ENCODE measurements around the gene MAPKAPK5.

Gene MAPKAPK5

DNA sequence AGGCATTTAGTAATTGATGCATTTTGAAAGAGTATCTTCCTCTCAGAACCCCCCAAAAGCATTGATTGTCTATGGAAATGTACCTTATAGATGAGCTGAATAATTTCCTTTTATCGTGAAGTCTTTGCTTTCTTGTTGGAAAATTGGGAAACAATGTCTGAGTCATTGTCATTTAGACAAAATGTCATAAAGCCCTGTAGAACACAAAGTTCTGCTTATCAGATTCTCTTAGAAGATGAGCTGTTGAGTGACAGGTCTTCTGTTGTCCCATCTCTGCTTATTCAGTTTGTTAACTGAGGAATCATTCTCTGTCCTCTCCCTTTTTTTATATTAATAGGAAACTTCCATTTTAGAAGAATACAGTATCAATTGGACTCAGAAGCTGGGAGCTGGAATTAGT lies 22.9 kb downstream of the MAPKAPK5 start:
- TF ChIP-seq GATA3 (IDR thresholded peaks at IDR 0.05; ENCODE audit: low read depth, low read length), result no peak
- no peak for TF ChIP-seq GATA2 (IDR thresholded peaks at IDR 0.05; ENCODE audit: low read depth, low read length)

DNA sequence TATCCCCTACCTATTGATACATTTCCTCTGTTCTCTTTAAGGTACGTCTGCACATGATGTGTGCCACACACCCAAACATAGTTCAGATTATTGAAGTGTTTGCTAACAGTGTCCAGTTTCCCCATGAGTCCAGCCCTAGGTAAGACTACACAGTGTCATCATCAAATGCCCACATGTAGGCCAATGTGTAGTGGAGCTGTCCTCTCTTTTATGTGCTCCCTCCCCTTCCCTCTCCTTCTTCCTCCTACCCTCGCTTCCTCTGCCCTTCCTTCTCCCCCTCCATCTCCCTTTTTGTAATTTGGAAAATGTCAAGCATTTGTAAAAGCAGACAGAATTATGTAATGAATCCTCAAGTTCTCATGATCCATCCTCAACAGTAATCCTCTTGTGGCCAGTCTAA lies 25.5 kb downstream of the MAPKAPK5 start:
- TF ChIP-seq GATA2 (IDR thresholded peaks at IDR 0.05; ENCODE audit: low read depth, low read length), result no peak
- no peak for TF ChIP-seq GATA3 (IDR thresholded peaks at IDR 0.05; ENCODE audit: low read depth, low read length)

DNA sequence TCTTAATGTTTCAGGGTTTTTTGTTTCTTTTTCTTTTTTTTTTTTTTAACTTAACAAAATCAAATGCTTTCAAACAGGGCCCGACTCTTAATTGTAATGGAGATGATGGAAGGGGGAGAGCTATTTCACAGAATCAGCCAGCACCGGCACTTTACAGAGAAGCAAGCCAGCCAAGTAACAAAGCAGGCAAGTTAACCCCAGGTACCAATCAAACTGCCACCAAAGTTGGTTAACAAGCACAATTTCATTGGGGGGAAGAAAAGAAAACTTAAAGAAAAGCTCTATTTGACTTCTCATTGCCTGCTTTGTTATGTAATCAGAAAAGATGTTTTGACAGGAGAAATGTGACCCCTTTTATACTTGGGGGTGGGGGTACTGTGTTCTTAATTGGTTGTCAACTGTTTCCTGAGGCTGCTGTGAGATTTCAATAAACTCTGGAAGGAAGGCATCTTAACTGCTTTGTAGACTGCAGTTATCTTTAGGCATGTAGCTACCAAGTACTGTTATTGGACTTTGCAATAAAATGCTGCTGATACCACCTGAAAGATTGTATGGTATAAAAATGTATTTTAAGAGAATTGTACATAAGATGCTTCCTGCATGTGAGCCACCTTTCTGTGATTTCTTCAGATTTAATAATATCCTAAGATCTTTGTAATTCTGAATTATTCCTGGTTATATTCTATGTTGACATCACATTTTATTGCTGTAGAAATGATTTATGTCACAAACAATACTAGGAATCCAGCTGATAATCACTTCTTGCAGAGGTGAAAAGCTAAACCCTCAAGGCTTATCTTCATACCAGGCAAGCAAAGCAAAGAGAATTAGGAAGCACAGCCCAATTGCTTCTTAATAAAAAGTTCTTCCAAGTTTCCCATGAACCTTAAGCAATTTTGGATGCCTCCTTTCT lies 26.9 kb downstream of the MAPKAPK5 start:
- no peak for TF ChIP-seq GATA2 (IDR thresholded peaks at IDR 0.05; ENCODE audit: low read depth, low read length)
- no peak for TF ChIP-seq GATA3 (IDR thresholded peaks at IDR 0.05; ENCODE audit: low read depth, low read length)

DNA sequence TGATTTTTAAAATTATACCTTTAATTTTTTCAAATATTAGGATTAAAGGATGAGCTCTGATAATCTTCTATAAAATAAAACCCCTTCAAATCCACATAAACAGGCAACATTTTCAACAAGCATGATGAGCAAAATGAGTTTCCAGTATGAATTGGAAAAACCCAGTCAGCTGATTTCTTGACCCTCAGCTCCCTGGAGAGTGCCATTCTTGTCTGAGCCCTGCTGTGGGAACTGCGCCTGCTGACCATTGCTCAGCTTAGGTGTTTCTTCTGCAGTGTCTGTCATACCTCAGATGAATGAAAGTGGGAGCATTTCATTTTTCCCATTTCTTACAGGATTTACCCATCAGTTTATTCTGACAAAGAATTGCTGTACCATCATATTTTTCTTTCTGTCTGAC lies 27.6 kb downstream of the MAPKAPK5 start:
- no peak for TF ChIP-seq GATA3 (IDR thresholded peaks at IDR 0.05; ENCODE audit: low read depth, low read length)
- TF ChIP-seq GATA2 (IDR thresholded peaks at IDR 0.05; ENCODE audit: low read depth, low read length), result no peak

DNA sequence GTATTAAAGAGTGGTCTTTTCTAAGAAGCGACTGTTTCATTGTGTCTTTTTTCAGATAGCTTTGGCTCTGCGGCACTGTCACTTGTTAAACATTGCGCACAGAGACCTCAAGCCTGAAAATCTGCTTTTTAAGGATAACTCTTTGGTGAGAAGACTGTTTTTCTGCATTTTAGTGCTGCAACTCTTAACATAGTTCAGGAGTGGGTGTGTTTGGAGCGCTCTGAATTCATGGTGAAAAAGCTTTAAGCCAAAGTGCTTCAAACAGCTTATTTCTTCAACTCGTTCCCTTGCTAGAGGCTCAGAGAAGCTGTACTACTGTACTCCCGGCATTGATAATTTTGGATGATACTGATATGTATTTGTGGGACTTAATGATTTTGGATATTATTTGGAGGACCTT lies 28.2 kb downstream of the MAPKAPK5 start:
- TF ChIP-seq GATA2 (IDR thresholded peaks at IDR 0.05; ENCODE audit: low read depth, low read length) (no peak), GATA3 (IDR thresholded peaks at IDR 0.05; ENCODE audit: low read depth, low read length) (no peak)

DNA sequence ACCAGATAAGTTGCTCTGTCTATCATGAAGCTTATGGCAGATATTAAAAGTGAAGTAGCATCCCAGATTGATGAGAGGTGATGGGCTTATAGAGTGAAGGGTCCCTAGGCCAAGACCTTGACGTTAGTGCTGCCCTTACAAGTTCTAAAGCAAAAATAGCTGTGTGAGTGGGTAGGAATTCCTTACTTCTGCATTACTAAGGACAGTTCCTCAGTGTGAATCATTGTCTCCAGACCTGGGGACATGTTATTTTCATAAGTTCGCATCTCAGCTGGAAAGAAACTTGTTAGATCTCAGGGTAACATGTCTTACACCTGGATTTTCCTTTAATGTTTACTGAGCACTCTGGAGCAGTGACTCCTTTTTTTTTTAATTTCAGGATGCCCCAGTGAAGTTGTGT lies 28.7 kb downstream of the MAPKAPK5 start:
- TF ChIP-seq GATA3 (IDR thresholded peaks at IDR 0.05; ENCODE audit: low read depth, low read length) (no peak), GATA2 (IDR thresholded peaks at IDR 0.05; ENCODE audit: low read depth, low read length) (no peak)

DNA sequence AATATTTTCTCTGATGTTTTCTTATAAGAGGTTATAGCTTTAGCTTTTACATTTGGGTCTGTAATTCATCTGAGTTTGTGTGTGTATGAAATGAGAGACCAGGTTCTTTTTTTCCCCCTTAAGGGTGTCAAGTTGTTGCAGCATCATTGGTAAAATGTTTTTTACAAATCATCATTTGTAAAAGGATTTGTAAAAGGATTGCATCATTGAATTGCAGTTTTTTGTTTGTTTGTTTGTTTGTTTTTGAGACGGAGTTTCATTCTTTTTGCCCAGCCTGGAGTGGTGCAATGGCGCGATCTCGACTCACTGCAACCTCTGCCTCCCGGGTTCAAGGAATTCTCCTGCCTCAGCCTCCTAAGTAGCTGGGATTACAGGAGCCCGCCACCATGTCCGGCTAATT lies 31.1 kb downstream of the MAPKAPK5 start:
- TF ChIP-seq GATA3 (IDR thresholded peaks at IDR 0.05; ENCODE audit: low read depth, low read length), result no peak
- TF ChIP-seq GATA2 (IDR thresholded peaks at IDR 0.05; ENCODE audit: low read depth, low read length), result no peak

DNA sequence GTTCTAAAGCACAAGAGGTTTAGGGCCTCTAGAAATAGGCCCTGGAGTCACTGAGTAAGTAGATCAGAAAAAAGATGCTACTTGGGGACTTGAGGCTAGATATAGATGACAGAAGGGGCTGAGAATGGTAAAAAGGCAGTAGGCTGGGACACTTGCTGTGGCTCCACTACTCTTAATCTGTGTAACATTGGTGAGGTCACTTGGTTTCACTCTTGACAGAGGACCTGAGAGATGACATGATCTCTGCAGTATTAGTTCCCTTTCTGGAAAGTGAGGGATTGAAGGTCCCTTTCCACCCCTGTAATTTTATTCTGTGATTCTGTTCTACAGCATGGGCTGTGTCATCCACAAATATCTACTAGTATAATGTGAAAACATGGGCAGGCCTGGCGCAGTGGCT lies 39.7 kb downstream of the MAPKAPK5 start:
- no peak for TF ChIP-seq GATA2 (IDR thresholded peaks at IDR 0.05; ENCODE audit: low read depth, low read length)
- TF ChIP-seq GATA3 (IDR thresholded peaks at IDR 0.05; ENCODE audit: low read depth, low read length), result no peak

DNA sequence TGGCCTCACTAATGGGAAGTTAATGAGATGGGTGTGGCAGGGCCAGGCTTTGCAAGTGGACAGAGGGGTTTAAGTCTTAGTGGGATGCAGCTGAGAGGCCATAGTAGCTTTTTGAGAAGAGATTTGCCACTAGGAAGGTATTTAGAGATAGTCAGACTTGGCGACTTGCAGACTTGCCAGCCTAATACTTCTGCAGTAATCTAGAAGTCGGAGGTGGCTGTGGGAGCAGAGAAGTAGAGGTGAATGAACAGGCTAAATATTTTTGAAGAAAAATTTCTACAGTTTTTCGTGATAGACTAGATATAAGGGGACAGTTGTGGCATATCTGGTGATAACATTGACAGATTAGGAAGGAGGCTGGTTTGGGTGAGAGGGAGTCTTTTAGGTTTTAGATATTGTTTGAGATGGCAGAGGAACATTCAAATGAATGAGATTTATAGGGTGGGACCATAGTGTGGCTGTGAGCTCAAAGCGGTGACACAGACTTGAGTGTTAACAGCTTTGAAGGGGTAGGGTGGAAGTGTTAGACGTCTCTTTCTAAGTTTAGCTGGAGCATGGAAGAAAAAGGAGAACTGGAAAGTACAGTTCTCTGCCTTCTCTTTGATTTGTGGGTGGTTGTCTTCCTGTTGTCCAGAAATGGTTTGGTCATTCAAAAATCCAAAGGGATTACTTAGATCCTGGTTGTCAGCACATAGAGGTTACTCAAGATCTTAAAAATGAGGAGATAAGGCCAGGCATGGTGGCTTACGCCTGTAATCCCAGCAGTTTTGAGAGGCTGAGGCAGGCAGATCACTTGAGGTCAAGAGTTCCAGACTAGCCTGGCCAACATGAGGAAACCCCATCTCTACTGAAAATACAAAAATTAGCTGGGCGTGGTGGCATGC lies 44.9 kb downstream of the MAPKAPK5 start:
- TF ChIP-seq GATA3 (IDR thresholded peaks at IDR 0.05; ENCODE audit: low read depth, low read length) (no peak), GATA2 (IDR thresholded peaks at IDR 0.05; ENCODE audit: low read depth, low read length) (no peak)

DNA sequence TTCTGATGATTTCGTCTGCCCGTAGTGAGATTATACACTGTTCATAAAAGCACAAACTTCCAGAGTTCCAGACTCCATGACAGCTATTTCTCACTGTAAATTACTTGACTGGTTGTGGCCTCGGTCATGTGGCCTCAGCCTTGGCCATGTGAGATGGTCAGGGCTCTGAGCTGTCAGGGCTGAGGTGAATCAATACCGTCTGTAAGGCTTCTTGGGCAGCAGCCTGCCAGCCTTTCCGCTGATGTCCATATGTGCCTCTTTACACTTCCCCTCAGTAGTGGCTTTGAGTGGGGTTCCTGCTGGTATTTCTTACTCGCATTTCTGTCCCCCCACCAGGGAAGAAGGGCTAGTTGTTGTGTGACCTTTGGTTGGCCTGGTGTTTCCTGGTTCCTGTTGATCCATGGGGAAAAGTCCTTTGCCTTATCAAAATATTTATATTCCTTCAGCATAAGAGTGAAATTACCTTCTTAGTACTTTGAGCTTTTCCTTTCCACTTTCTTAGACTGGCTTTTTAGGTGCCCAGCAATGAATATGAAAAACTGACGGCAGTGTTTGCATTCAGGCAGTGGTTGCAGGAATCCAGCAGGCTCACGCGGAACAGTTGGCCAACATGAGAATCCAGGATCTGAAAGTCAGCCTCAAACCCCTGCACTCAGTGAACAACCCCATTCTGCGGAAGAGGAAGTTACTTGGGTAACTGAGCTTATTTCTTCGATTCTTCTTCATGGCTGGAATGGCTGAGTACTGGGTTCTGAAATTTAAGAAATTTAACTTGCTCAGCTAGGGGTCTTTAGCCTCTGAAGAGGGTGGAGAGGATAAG lies 46.1 kb downstream of the MAPKAPK5 start:
- no peak for TF ChIP-seq GATA2 (IDR thresholded peaks at IDR 0.05; ENCODE audit: low read depth, low read length)
- TF ChIP-seq GATA3 (IDR thresholded peaks at IDR 0.05; ENCODE audit: low read depth, low read length), result no peak

DNA sequence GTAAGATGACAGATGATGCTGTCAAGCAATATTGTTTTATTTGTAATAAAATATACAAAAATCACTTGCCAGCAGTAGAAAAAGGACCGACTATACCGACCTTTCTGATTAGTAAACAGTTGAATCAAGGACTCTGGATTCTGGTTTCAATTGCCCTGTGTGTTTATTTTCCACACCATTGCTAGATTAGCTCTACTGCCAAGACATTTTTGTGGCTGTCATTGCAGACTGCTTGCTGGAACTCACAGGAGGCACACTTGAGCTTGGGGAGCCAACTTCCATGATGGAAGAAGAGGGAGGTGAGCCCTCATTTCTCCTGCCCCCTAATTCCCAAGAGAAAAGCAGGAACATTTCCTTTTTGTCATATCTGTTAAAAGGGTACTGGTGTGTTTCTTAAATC lies 51.3 kb downstream of the MAPKAPK5 start:
- TF ChIP-seq GATA2 (IDR thresholded peaks at IDR 0.05; ENCODE audit: low read depth, low read length), result no peak
- no peak for TF ChIP-seq GATA3 (IDR thresholded peaks at IDR 0.05; ENCODE audit: low read depth, low read length)

DNA sequence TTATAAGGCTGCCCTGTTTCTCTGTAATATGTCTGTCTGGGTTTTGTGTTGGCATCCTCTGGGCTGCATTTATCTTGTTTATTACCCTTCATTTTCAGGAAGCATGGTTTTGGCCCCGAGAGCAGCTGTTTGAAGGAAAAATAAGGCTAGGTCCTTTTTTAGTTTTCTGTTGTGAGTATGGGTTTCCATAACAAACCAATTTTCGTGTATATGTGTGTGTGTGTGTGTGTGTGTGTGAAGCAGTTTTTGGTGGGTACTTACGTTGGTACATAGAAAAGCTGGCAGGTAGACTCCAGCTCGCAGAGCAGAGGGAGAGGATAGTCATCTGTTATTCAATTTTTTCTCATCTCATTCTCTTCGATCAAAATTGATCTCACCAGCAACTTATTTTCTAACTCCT lies 52.5 kb downstream of the MAPKAPK5 start:
- TF ChIP-seq GATA3 (IDR thresholded peaks at IDR 0.05; ENCODE audit: low read depth, low read length), result no peak
- TF ChIP-seq GATA2 (IDR thresholded peaks at IDR 0.05; ENCODE audit: low read depth, low read length), result no peak

DNA sequence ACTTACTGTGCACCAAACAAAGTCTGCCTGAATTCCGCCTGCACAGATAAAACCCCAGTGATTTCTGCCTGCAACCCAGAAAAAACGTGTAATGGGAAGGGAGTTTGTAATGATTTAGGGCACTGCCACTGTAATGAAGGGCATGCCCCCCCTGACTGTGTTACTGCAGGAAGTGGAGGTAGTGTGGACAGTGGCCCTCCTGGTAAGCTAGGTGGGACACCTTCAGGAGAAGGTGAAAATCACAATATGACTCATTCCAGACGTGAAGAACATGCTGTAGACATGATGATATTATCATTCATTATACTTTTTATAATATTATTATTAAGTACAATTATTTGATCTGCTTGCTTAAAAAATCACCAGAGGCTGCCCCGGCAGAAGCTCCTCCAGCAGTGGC lies 59.2 kb downstream of the MAPKAPK5 start:
- TF ChIP-seq GATA2 (IDR thresholded peaks at IDR 0.05; ENCODE audit: low read depth, low read length) (no peak), GATA3 (IDR thresholded peaks at IDR 0.05; ENCODE audit: low read depth, low read length) (no peak)
